Karpas-422 (cell line): Measurements from ENCODE around the gene RPL22. TPM values are rescaled to one million over a fixed set of nuclear protein-coding genes. Genes with fewer than 3 reads are reported as not detected.

Experiments used
- DNase-seq: peaks from one replicate; pipeline ENCODE4 v3.0.0-alpha.2; 2015
- H2AFZ ChIP-seq: fragments of 200-600 bp; sonication (generic); 2 replicates; pipeline ENCODE4 v1.6.1; 2014; ENCODE audit warnings: antibody characterized with exemption, low read length, mixed read lengths
- H3K27ac ChIP-seq: fragments of 200-600 bp; sonication (generic); 2 replicates; pipeline ENCODE4 v1.5.1; 2014; ENCODE audit warnings: mild to moderate bottlenecking, low read length, moderate library complexity
- H3K27me3 ChIP-seq: fragments of 200-600 bp; sonication (generic); 2 replicates; pipeline ENCODE4 v1.6.1; 2014; ENCODE audit warnings: low read length, mixed read lengths
- H3K36me3 ChIP-seq: fragments of 200-600 bp; sonication (generic); 2 replicates; pipeline ENCODE4 v1.6.1; 2014; ENCODE audit warnings: low read length, mixed read lengths; ENCODE audit not compliant: insufficient read depth
- H3K4me1 ChIP-seq: fragments of 200-600 bp; sonication (generic); 2 replicates; pipeline ENCODE4 v1.6.1; 2014; ENCODE audit warnings: mild to moderate bottlenecking, low read length, mixed read lengths
- H3K4me2 ChIP-seq: fragments of 200-600 bp; sonication (generic); 2 replicates; pipeline ENCODE4 v1.6.1; 2014; ENCODE audit warnings: low read length, low read depth, mild to moderate bottlenecking; ENCODE audit not compliant: poor library complexity, severe bottlenecking
- H3K4me3 ChIP-seq: fragments of 200-600 bp; sonication (generic); 2 replicates; pipeline ENCODE4 v1.5.1; 2014; ENCODE audit warnings: mild to moderate bottlenecking, antibody characterized with exemption, low read length, mixed read lengths
- H3K79me2 ChIP-seq: fragments of 200-600 bp; sonication (generic); 2 replicates; pipeline ENCODE4 v1.6.1; 2014; ENCODE audit warnings: mild to moderate bottlenecking, low read length, mixed read lengths
- H3K9ac ChIP-seq: fragments of 200-600 bp; sonication (generic); 2 replicates; pipeline ENCODE4 v1.6.0; 2014; ENCODE audit warnings: low read length
- H3K9me2 ChIP-seq: fragments of 200-600 bp; sonication (generic), shearing (Covaris generic); replicated peaks from 2 replicates; pipeline ENCODE4 v1.6.0; 2014; ENCODE audit warnings: mild to moderate bottlenecking, low read length, moderate library complexity; ENCODE audit not compliant: insufficient read depth
- H3K9me3 ChIP-seq: fragments of 300-700, 200-600 bp; sonication (generic); 2 replicates; pipeline ENCODE4 v1.6.1; 2014; ENCODE audit warnings: low read length, mixed read lengths
- H4K20me1 ChIP-seq: fragments of 200-600 bp; sonication (generic); 2 replicates; pipeline ENCODE4 v1.6.1; 2014; ENCODE audit warnings: mild to moderate bottlenecking, antibody characterized with exemption, low read length, low read depth; ENCODE audit not compliant: insufficient read depth
- total RNA-seq: library from RNA; depleted of rRNA; stranded (reverse); fragments of >200 nt; shearing (Covaris generic); gene quantifications from 2 replicates; pipeline ENCODE4 v1.2.3, GENCODE V29; 2014; ENCODE audit warnings: low replicate concordance; rRNA removed

Gene RPL22
- total RNA-seq, 1 experiment from 2014 or later: 183 TPM

- H3K79me2 ChIP-seq: no peaks in the 10 kb centered on the region
- DNase-seq: no peak
- H3K4me2 ChIP-seq: no peak overlapping the region
- no peaks in the 10 kb centered on the region for H3K36me3 ChIP-seq
- no peaks in the 10 kb centered on the region for H3K4me1 ChIP-seq
- H4K20me1 ChIP-seq: no peaks in the 10 kb centered on the region
- no peak overlapping the region for H3K4me3 ChIP-seq
- H3K27me3 ChIP-seq: no peaks in the 10 kb centered on the region
- no peaks in the 10 kb centered on the region for H3K9me3 ChIP-seq
- H3K27ac ChIP-seq: no peak overlapping the region
- no peak overlapping the region for H3K9ac ChIP-seq
- no peak overlapping the region for H2AFZ ChIP-seq
- no peaks in the 10 kb centered on the region for H3K9me2 ChIP-seq
Measured at GRCh38 chr1:6136516-6137220, 62.7 kb downstream of the RPL22 start.

Other genes starting within 250 kb of the RPL22 start
- 3.9 and 7.9 TPM in 2 replicates for gene NPHP4, start 207.2 kb downstream of the RPL22 start, total RNA-seq
- 27.3 and 57.0 TPM in 2 replicates for gene KCNAB2, start 153.7 kb downstream of the RPL22 start, total RNA-seq
- not detected in 2 replicates for gene CHD5, start 19.3 kb downstream of the RPL22 start, total RNA-seq
- gene RNF207, start 6.5 kb upstream of the RPL22 start, total RNA-seq: not detected in 2 replicates
- 31.4 and 38.9 TPM in 2 replicates for gene ICMT, start 36.4 kb upstream of the RPL22 start, total RNA-seq
- not detected in 2 replicates for gene HES3, start 44.6 kb upstream of the RPL22 start, total RNA-seq
- 3.4 and 3.9 TPM in 2 replicates for gene GPR153, start 61.5 kb upstream of the RPL22 start, total RNA-seq
- 11.8 and 25.9 TPM in 2 replicates for gene ACOT7, start 194.2 kb upstream of the RPL22 start, total RNA-seq
- gene HES2, start 220.3 kb upstream of the RPL22 start, total RNA-seq: not detected in 2 replicates
- gene ESPN, start 225.2 kb upstream of the RPL22 start, total RNA-seq: not detected in 2 replicates